DMS 273 treated with DMSO at 0.1 percent for 48 hours (cell line): Measurements from ENCODE around the gene STXBP3.
A peak's percentile ranks its signal among the peaks of the same experiment; 100 is the strongest.

Source experiments
- DNase-seq: peaks from one replicate; lab custom pipeline; 2025; lab: John Stamatoyannopoulos, UW

The STXBP3 gene

DNA sequence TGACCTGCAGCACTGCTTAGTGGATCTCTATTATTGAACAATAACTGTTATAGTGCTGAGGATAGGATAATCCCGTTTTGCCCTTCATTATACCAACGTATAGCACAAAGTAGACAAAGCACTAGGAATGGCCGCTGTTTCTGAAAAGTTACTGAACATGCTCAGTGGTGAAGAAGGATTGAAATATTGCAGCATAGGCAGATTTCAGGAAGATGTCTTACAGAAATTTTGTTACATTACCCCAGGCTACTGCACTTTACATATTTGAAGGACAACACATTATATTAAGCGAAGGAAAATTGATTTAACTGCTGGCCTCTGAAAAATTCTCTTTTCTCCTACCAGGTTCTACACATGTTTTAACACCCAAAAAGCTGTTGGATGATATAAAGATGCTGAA, 62.0 kb downstream of the STXBP3 start:
- DNase-seq, result no peak

DNA sequence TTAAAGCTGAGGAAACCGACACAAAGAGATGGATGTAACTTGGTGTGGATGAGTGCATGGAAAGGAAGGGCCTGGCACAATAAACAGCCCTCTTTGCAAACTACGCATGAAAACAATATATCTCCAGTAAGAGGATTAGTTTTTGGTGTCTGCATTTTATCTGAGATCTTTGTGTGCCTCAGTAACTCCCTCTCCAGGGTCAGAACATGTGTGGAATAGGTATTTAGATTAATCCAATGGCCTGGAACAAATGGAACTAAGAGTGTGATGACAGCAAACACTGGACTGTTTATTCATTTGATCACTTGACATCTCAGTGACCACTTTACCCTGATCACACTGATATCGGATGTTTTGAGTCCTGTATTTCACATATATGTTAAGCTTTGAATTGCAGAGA, 65.1 kb downstream of the STXBP3 start:
- DNase-seq, result no peak

DNA sequence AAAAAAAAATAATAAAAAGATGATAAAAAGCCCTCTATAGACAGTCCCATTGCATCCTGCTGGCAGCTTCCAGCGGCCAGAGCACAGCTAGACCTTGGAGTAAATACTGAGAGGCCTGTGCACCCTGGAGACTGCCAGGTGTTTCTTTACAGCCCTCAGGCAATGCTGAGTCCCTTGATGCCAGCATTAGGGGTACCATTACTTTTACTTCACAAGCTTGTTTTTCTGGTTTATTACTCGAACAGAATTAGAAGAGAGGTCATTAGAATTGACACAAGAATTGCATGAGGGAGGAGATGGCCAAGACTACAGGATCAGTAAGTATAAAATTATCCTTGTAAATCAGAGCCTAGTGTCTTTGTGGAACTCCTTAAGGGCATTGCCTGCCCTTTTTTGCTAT, 66.9 kb downstream of the STXBP3 start:
- no peak for DNase-seq

DNA sequence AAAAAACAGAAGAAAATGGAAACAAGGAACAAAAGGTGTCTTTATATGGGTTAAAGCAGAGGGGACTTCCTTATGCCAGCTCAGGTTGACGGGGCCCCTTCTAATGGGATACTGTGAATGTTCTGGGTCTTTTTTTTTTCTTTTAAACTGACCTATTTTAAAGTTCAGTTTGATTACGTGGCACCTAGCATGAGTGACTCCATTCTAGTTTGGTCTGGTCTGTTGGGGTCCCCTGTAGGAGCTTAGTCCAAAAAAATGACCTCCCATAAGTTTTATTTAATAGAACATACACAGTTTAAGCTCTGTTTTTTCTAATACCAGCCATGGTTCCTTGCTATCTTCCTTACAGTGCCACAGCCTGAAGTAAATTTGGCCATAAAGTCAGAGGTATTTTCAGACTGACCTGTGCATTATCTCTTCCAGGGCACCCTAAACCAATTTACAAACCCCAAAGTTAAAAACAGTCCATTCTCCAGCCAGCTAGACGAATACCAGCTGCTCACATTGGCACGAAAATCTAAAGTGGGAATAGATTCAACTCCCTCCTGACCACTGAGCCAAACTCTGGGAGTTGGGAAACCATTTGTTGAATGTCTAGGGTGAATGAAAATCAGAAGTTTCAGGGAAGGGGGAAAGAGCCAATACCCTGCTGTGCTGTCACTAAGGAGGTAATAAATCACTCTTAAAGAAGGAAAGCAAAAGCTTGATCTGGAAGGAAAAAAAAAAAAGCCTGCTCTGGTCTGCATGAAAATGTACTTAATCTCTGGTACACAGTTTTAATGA, 68.1 kb downstream of the STXBP3 start:
- DNase-seq, result peak; percentile 44

DNA sequence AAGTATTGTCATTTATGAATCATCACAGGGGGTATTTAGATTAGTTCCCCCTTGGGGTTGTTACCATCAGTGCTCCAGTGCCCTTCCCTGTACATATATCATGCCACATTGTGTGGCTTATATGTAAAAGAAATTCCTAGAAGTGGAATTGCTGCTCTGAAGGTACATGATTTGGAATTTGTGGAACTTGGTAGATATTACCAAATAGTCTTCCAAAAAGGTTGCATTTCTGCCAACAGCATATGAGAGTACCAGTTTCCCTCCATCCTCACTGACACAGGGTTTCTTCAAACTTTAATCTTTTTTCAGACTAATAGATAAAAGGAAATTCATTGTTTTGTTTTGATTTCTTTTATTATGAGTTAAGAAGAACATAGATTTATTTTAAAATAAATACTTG, 69.1 kb downstream of the STXBP3 start:
- DNase-seq, result no peak

DNA sequence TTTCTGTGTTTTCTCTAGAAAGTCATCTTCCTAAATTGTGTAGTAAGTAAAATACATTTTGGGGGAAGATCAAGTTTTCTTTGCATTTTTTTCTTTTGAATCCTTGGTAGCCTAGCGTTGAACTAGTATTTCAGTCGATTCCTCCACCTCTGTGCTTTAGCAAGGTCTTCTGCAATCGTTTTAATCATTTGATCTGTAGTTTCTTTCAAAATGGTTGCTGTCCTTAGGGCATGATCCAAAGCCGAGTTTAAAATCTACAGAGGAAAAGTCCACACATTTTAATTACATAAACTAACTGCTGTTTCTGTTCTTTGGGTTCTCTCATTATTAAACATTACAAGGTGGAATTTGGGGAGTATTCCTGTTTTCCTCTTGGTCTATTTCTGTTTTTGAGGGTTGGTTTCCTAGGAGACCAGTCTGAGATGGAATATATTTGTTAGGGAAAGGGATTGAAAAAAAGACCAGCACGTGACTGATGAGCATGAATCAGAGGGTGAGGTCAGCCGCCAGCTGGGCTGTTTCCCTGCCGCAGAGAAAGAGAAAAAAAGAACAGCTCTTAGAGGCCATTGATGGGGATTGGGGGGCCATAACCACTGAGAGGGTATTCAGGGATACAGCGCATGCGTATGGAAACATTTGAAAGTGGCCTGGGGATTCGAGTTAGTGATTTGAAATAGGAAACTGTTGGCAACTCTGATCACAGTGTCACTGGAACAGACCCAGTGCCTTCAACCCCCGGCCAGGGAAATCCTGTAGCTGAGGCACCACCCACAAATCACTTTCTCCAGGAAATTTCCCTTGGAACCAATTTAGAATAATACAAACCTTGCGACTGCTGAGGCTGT, 69.8 kb downstream of the STXBP3 start:
- DNase-seq, result peak; percentile 89

DNA sequence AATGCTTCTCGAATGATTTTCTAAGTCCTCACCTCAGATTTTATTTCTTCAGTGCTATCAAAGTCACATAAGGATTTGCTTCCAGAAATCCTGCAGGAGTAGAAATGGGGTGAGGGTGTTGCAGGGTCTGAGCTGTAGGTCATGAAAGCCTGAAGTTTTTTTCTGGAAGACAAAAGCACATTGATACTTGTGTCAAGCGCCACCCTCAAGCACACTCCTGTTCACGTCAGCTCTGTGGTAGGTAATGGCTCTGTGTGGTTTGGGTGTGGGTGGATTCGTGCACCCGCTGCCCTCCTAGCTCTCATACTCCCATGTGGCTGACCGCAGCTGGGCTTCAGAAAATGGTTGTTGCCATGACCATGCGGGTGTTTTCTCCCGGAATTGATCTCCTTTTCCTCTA, 70.5 kb downstream of the STXBP3 start:
- DNase-seq, result no peak

DNA sequence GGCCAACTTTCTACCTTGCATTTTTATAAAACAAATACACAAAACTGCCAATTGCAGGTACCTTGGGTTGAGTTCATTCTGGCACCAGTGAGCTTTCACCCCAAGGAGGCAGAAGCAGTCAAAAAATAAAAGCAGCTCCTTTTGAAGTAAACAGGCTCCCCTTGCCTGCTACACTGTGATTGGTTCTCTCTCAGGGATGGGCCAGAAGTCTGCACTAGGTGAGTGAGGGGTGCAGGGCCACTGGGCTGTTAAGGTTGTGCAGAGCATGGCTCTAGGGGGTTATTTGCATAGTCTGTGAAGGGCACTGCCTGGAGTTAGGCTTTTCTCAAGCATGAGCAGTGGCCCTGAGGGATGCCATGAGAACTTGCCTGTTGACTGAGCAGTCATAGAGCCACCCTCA, 71.3 kb downstream of the STXBP3 start:
- DNase-seq, result no peak

DNA sequence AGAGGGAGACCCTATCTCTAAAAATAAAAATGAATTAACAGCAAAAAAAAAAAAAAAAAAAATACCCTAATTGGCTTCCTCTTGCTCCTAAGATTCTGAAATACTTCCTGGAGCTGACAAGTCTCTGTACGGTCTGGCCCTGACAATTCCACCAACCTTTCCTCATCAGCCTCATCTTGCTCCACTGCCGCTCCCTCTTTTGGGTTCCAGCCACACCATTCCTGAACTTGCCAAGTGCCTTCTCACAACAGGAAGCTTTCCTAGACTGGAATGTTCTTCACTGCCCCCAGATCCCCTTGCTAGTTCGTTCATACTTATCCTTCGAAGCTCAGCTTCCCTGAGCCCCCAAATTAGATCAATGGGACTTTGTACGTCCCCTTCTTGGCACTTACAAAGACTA, 73.4 kb downstream of the STXBP3 start:
- DNase-seq, result no peak

DNA sequence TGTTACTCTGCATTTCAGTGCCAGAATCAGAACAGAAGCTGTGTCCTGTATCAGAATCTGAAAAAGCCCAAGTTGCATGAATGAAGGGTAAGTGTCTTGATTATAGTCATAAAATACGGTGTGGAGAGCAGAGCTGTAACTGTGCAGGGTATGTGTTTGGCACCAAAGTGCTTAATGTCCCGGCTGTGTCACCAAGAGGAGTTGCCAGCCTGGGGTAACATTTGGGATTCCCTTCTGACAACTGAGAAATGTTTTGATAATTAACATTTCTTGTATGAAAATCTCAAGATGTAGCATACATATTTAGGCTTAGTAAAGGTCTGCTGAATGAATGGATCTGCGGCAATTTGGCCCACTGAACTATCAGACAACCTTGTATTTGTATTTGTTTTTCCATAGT, 77.2 kb downstream of the STXBP3 start:
- DNase-seq, result no peak

DNA sequence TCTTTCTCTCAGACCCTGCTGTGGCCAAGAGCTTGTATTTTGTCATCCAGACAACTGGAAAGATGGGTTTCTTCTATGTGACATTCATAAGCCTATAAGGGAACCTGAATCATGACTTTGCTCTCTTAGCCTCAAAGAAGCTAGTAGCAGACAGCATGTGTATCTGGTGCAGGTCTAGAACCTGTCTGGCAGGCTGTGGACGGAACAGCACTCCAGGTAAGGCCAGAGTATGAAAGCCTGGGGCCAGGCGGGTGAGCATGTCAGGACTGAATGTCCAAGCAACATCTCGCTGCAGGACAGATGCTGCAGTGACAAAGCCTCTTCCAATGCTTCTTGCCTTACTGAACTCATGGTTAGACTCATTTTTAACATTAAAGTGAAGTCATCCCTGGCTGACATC, 77.6 kb downstream of the STXBP3 start:
- no peak for DNase-seq

DNA sequence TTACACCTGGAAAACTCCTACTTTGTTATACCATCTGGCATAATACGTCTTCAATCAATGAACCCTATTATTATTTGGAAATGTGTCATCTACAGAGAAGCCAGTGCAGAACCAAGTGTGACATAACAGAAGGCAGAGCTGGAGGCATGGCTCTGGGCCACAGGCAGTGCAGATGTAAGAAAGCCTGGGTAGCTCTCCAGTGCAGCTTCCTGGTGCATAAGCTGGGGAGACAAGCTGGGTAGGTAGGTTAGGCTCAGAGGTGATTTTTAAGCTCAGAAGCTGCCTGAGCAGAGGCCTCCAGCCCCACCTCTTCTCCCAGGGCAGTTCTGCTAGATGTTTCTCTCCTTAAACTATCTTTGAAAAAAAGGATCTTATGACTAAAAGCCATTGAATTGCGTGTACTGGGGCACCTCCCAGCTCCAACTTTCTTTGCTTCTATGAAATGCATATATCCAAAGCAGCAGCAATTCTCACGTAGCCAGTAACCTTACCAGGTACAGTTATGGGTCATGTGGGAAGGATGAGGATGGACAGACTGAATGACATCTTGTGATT, 79.7 kb downstream of the STXBP3 start:
- no peak for DNase-seq

DNA sequence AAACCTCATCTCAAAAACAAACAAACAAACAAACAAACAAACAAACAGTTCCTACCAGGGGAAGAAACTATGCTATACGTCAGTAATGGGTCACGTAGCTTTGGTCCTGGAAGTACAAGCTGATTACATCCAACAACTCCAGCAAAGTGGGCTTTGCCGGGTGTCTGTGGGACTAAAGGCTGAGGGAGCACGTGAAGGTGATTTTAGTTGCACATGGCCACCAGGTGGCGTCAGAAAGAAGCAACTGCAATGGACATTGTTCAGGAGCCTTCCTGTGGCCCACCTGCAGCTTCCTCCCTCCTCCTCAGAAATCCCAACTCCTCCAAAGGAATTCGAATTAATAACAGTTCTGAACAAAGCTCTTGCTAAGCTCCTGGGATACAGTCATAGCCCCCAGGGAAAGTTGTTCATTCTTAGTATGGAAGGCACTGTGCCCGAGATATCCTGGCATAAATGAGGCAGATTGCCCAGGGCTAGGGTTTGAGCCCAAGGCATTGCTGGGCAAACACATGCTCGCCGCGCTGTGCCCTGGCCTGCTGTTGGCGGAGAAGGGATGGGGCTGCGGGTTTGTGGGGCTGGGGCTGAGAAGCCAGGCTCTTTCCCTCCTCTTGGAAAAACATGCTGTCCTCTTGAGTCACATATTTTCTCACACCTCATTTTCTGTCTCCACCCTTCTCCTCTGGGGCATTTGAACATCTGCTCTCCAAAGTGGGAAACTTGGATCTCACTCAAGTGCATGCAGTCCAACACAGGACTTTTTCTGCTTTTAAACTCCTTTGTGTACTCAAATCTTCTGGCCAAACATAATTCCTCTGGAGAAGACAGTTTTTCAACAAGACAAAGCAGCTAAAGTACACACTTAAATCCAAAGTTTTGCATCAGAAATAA, 81.8 kb downstream of the STXBP3 start:
- DNase-seq, result peak; percentile 52

DNA sequence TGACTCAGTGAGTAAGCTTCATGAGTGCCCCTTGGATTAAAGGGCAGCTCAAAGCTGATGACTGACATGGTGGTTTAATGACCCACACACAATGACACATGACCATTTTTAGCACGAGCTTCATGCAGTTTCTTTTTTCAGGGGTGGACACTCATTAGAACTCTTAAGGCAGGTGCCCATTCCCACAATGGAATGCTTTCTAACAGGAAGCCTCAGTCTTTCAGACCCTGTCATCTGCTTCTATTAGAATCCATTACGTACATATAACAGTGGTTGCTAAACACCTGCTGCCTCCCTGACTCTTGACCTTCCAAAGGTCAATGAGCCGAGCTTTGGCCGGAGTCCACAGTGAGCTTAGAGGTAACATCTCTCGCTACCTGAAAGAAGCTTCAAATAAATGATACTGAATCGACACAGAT, 83.0 kb downstream of the STXBP3 start:
- no peak for DNase-seq

DNA sequence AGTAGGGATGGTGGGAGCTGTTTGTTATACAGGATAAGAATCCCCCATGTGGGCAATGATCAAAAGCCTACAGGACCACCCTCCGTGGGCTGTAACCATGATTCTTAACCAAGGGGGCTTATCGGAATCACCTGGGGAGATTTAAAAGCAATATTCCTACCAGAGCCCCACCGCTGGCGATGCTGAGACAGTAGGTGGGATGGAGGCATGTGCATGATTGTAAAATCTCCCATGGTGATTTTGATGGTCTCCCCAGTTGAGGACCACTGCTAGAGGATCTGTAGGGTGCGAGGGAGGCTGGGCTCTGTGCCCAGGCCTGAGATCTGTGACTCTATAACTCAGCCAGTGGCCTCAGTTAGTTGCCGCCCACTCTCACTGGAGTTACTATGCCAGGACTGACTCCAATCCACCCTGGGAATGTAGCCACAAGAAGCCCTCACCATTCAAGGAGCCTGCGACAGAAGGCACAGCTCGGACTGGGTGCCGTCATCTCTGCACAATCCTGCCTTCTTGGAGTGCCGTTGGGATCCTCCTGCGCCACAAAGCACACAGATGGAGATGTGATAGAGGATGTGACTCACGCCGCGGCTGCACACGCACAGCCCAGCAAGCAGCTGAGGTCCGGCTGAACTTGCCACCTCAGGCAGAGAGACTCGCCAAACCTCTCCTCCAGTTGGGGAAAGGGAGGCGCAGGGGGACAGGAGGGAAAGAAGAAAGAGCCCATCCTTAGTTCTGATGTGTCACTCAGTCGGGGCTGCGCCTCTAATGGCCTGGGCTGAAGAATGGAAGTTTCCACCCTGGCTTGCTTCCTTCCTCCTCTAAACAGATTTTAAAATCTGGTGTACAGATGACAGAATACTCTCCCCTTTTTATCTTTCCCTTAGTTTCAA, 83.9 kb downstream of the STXBP3 start:
- DNase-seq, result peak; percentile 59

DNA sequence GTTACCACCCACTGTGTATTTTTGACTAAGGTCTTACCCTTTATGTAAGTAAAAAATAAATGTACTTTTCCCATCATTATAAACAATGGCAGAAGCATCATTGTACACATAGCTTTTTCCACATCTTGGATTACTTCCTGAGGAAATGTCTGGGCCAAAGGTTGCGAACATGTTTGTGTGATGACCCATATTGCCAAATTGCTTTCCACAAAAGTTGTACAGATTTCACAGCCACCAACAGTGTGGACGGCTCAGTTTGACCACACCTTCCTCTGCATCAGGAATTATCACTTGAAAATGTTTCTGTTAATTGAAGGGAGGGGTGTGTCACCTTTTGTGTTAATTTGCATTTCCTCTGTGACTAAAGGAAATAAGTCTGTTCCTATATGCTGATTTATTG, 84.8 kb downstream of the STXBP3 start:
- no peak for DNase-seq

DNA sequence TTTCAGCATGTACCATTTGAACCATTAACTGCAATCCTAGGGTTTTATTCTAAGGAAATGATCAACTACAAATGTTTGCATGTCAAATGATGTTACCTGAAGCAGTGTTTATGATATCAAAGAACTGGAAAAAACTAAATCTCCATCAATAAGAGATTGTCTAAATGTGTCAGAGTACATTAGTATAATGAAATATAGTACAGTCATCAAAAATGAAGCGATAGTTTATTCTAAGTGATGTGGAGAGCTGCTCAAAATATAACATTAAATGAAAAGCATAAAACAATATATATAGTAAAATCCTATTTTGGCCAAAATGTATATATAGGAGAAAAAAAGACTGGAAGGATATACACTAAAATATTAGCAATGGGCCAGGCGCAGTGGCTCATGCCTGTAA, 86.5 kb downstream of the STXBP3 start:
- no peak for DNase-seq

DNA sequence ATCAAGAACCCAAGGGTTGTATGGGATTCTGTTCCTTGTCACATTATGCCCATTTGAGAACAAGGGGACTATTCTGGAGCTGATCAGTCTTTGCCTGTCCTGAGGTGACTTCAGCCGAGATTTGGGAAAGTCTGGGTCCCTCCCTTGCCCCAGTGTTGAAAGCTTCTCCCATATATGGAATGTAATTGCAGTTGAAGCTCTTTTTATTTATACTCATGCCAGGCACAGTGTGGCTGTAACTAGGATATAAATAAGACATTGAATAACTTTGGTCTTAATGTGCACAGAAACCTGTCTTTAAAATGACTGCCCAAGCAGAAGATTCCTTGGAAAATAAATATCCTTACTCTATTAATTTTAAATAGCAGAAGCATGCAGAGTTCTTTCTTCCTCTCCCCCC, 95.2 kb downstream of the STXBP3 start:
- no peak for DNase-seq

DNA sequence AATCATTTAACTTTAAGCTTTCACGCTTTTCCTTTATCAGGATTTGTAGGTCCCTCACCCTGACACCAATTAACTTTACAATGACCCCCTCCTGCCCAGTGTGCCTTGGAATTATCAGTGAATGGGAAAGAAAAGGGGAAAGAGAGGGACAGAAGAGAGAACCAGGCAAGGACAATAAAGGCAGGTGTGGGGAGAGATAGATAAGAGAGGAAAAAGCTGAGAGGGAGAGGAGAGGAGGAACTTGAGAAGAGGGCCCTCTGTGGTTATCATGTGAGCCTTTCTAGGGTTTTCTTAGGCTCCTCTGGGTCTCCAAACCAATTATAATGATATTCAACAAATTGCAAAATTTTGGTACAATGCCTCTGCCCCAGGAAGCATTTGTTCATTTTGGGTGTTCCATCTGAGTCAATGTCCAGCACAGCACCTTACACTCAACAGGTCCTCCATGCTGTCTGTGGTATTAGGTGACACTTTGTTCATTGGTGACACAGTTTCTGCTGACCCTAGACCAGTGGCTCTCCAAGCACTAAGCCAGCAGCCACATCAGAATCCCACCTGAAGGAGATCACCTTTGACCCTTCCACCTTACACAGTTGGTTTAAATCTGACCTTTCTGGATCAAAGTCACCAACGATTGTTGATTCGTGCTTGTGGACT, 96.2 kb downstream of the STXBP3 start:
- DNase-seq, result no peak

DNA sequence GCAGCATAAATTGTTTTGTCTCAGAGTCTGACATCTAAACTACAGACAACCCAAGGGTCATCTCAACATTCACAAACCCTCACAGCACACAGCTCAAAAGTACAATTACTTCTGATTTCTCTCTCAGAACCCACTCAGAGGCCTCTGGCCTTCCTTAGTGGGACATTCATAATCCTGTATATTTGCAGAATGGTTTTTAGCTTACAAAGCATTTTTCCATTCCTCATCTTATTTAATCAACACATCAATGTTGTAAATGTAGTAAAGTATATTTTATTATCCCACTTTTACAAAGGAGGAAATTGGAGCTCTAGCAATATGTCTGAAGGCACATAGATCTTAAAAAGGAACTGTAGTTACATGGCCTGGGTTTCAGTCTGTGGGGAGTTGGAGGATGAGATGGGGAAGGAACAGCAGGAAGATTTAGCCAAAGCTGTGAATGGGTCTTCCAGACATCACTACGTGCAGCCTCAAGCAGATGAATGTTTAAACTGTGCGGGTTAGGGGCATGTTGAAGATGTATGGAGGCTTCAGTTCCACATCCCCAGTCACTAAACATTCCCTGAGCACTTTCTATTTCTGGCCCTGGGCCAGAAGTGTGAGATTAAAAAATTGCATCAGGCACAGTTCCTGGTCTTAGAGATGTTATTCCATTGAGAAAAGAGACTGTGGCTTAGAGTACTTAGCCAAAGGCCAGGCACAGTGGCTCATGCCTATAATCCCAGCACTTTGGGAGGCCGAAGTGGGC, 97.1 kb downstream of the STXBP3 start:
- no peak for DNase-seq
